NCI-H748 treated with DMSO at 0.1 percent for 48 hours (cell line): ENCODE measurements around the gene CCZ1B.
"Not testable (repeated sequence)": the region's sequence is repeated elsewhere in the genome, so short reads cannot be mapped to it uniquely, and the experiment has no call there.

ENCODE experiments used
- DNase-seq: peaks from one replicate; lab custom pipeline; 2025; lab: John Stamatoyannopoulos, UW

Gene CCZ1B

GRCh38 chr7:6826151-6826550 is at the start of gene CCZ1B:
Gene CCZ1B (minus strand): TSS chr7:6826275. CDS start chr7:6826197, 78 bp downstream.
- peak; percentile 61 for DNase-seq

- DNase-seq: not testable (repeated sequence)
These were observed 48.9 kb upstream of the CCZ1B start for GRCh38 chr7:6875022-6875421.

- not testable (repeated sequence) for DNase-seq
These were observed 46.3 kb upstream of the CCZ1B start for GRCh38 chr7:6872246-6872945.

- not testable (repeated sequence) for DNase-seq
These were observed 45.5 kb upstream of the CCZ1B start for GRCh38 chr7:6871421-6872144.

GRCh38 chr7:6864751-6865150 is 38.7 kb upstream of the CCZ1B start:
- not testable (repeated sequence) for DNase-seq

GRCh38 chr7:6864188-6864587 is 38.1 kb upstream of the CCZ1B start:
- not testable (repeated sequence) for DNase-seq

GRCh38 chr7:6862876-6863275 is 36.8 kb upstream of the CCZ1B start:
- not testable (repeated sequence) for DNase-seq

GRCh38 chr7:6857721-6858314 is 31.7 kb upstream of the CCZ1B start:
- DNase-seq: peak; percentile 19

- DNase-seq: not testable (repeated sequence)
These were observed 29.6 kb upstream of the CCZ1B start for GRCh38 chr7:6855563-6856131.

GRCh38 chr7:6854747-6855562 is 28.9 kb upstream of the CCZ1B start:
- DNase-seq: peak; percentile 1

- DNase-seq: not testable (repeated sequence)
These were observed 27.6 kb upstream of the CCZ1B start for GRCh38 chr7:6853681-6854080.

- not testable (repeated sequence) for DNase-seq
These were observed 23.1 kb upstream of the CCZ1B start for GRCh38 chr7:6849127-6849526.

GRCh38 chr7:6847751-6848150 is 21.7 kb upstream of the CCZ1B start:
- not testable (repeated sequence) for DNase-seq

GRCh38 chr7:6845971-6846449 is 19.9 kb upstream of the CCZ1B start:
- DNase-seq: peak; percentile 7

GRCh38 chr7:6843654-6844053 is 17.6 kb upstream of the CCZ1B start:
- DNase-seq: not testable (repeated sequence)

- not testable (repeated sequence) for DNase-seq
These were observed 17.0 kb upstream of the CCZ1B start for GRCh38 chr7:6843092-6843491.

GRCh38 chr7:6842278-6842921 is 16.3 kb upstream of the CCZ1B start:
- DNase-seq: not testable (repeated sequence)

- DNase-seq: not testable (repeated sequence)
These were observed 11.0 kb upstream of the CCZ1B start for GRCh38 chr7:6837081-6837480.

- DNase-seq: not testable (repeated sequence)
These were observed 9.4 kb upstream of the CCZ1B start for GRCh38 chr7:6835521-6835920.

- DNase-seq: no peak
These were observed 7.6 kb upstream of the CCZ1B start for GRCh38 chr7:6833636-6834035.
